H1 (cell line): ENCODE measurements around the gene BRD2. TPM values are rescaled to one million over a fixed set of nuclear protein-coding genes. Genes with fewer than 3 reads are reported as not detected.

ENCODE experiments used
- CTCF ChIA-PET: fragments of 300-600 bp; sonication (Branson Sonifier 250); formaldehyde crosslinking; loops from one replicate; lab custom pipeline; 2021; ENCODE audit not compliant: partially characterized antibody; lab: Charles Lee
- POLR2A ChIA-PET: fragments of 300-600 bp; sonication (Branson Sonifier 250); formaldehyde crosslinking; loops from one replicate; lab custom pipeline; 2021; ENCODE audit warnings: inconsistent platforms; ENCODE audit not compliant: partially characterized antibody; lab: Charles Lee
- DNase-seq, 2 experiments: peaks; one replicate each; pipeline versions ENCODE4 v3.0.0 to v3.0.0-alpha.2; 2010 to 2022; ENCODE audit warnings: low spot score in 2 of 2, low read depth in 1 of 2, mixed read lengths in 1 of 2
- FAIRE-seq: peaks from 2 replicates; lab custom pipeline; 2011; peaks lifted over from hg19 to GRCh38; lab: Jason Lieb, UNC
- H2AFZ ChIP-seq: 2 replicates; pipeline ENCODE4 v1.8.1; 2012; ENCODE audit warnings: low read length, inconsistent platforms
- H2AK5ac ChIP-seq: 2 replicates; pipeline ENCODE4 v1.6.1; 2013; ENCODE audit warnings: low read depth, low read length
- H2BK120ac ChIP-seq: replicated peaks from 2 replicates; pipeline ENCODE3; 2013; ENCODE audit warnings: low read depth, low read length, inconsistent platforms
- H2BK12ac ChIP-seq: 2 replicates; pipeline ENCODE4 v1.6.1; 2013; ENCODE audit warnings: low read depth, low read length
- H2BK15ac ChIP-seq: 2 replicates; pipeline ENCODE4 v1.6.1; 2013; ENCODE audit warnings: low read length
- H2BK20ac ChIP-seq: 2 replicates; pipeline ENCODE4 v1.6.1; 2013; ENCODE audit warnings: low read length
- H2BK5ac ChIP-seq: 2 replicates; pipeline ENCODE4 v1.6.1; 2013; ENCODE audit warnings: low read depth, low read length
- H3K14ac ChIP-seq: 2 replicates; pipeline ENCODE4 v1.6.1; 2013; ENCODE audit warnings: inconsistent platforms; ENCODE audit not compliant: insufficient read length
- H3K18ac ChIP-seq: 2 replicates; pipeline ENCODE4 v1.6.1; 2013; ENCODE audit warnings: low read length; ENCODE audit errors: extremely low read depth
- H3K23ac ChIP-seq: 2 replicates; pipeline ENCODE4 v1.6.1; 2013; ENCODE audit warnings: inconsistent platforms; ENCODE audit not compliant: insufficient read length
- H3K23me2 ChIP-seq: 2 replicates; pipeline ENCODE4 v1.6.1; 2013; ENCODE audit warnings: low read depth, low read length
- H3K27ac ChIP-seq: 2 replicates; pipeline ENCODE4 v1.6.1; 2011; ENCODE audit warnings: low read depth, low read length, inconsistent platforms
- H3K27me3 ChIP-seq, 4 experiments: replicated peaks in 1 of 4; 1 replicate in 1 of 4; 2 replicates in 3 of 4; pipeline versions ENCODE4 v1.6.1 to v1.8.1; 2011 to 2013; ENCODE audit warnings: low read length in 3 of 4, mild to moderate bottlenecking in 3 of 4, inconsistent platforms in 2 of 4, mixed read lengths in 2 of 4, moderate library complexity in 1 of 4; ENCODE audit not compliant: control insufficient read depth in 3 of 4, insufficient read depth in 3 of 4; ENCODE audit errors: extremely low read depth in 1 of 4
- H3K36me3 ChIP-seq, 4 experiments: 2 replicates each; pipeline versions ENCODE4 v1.6.1 to v1.8.1; 2011 to 2013; ENCODE audit warnings: mild to moderate bottlenecking in 4 of 4, low read length in 3 of 4, moderate library complexity in 2 of 4, control low read depth in 1 of 4, inconsistent platforms in 1 of 4; ENCODE audit not compliant: insufficient read depth in 4 of 4, control insufficient read depth in 2 of 4
- H3K4ac ChIP-seq: replicated peaks from 2 replicates; pipeline ENCODE3; 2013; ENCODE audit warnings: low read length, low read depth, mixed read lengths, inconsistent platforms; ENCODE audit not compliant: insufficient read length
- H3K4me1 ChIP-seq, 4 experiments: replicated peaks in 1 of 4; 1 replicate in 1 of 4; 2 replicates in 3 of 4; pipeline versions ENCODE4 v1.6.1 to v1.8.1; 2011 to 2013; ENCODE audit warnings: low read length in 3 of 4, inconsistent platforms in 2 of 4, mixed read lengths in 1 of 4; ENCODE audit not compliant: insufficient read depth in 4 of 4, control insufficient read depth in 3 of 4
- H3K4me2 ChIP-seq, 2 experiments: 2 replicates each; pipeline versions ENCODE4 v1.6.1 to v1.8.1; 2011 to 2013; ENCODE audit warnings: low read depth in 2 of 2, low read length in 2 of 2, control low read depth in 1 of 2, inconsistent platforms in 1 of 2, mild to moderate bottlenecking in 1 of 2; ENCODE audit not compliant: insufficient read depth in 1 of 2
- H3K4me3 ChIP-seq, 4 experiments: fragments of 200-600, 300-600 bp in 1 of 4; sonication (generic), shearing (Covaris generic), sonication (Bioruptor Twin) in 1 of 4; 2 replicates each; pipeline versions ENCODE4 v1.5.1 to v1.8.1; 2011 to 2016; ENCODE audit warnings: low read length in 4 of 4, low read depth in 3 of 4, control low read depth in 2 of 4, inconsistent platforms in 2 of 4, mild to moderate bottlenecking in 2 of 4, mixed read lengths in 1 of 4, moderate library complexity in 1 of 4; ENCODE audit not compliant: insufficient read depth in 2 of 4; ENCODE audit errors: extremely low read depth in 1 of 4
- H3K56ac ChIP-seq: replicated peaks from 2 replicates; pipeline ENCODE3; 2013; ENCODE audit warnings: low read depth, mild to moderate bottlenecking, mixed read lengths, low read length, inconsistent platforms; ENCODE audit not compliant: insufficient read length
- H3K79me1 ChIP-seq: 2 replicates; pipeline ENCODE4 v1.6.1; 2013; ENCODE audit warnings: low read depth, low read length, control low read depth
- H3K79me2 ChIP-seq, 2 experiments: 2 replicates each; pipeline versions ENCODE4 v1.6.1 to v1.8.1; 2012 to 2013; ENCODE audit warnings: low read length in 2 of 2, mild to moderate bottlenecking in 2 of 2, inconsistent platforms in 1 of 2; ENCODE audit not compliant: insufficient read depth in 2 of 2, control insufficient read depth in 1 of 2
- H3K9ac ChIP-seq, 4 experiments: replicated peaks in 1 of 4; 1 replicate in 1 of 4; 2 replicates in 3 of 4; pipeline versions ENCODE4 v1.6.1 to v1.8.1; 2011 to 2013; ENCODE audit warnings: low read depth in 3 of 4, low read length in 3 of 4, control low read depth in 2 of 4, mild to moderate bottlenecking in 2 of 4, moderate library complexity in 2 of 4, inconsistent platforms in 1 of 4; ENCODE audit errors: extremely low read depth in 1 of 4
- H3K9me3 ChIP-seq, 2 experiments: 2 replicates each; pipeline versions ENCODE4 v1.6.1 to v1.8.1; 2012 to 2013; ENCODE audit warnings: mild to moderate bottlenecking in 2 of 2, moderate library complexity in 2 of 2, control low read depth in 1 of 2, inconsistent platforms in 1 of 2, low read depth in 1 of 2, low read length in 1 of 2, mixed read lengths in 1 of 2; ENCODE audit not compliant: insufficient read depth in 2 of 2
- H4K20me1 ChIP-seq, 2 experiments: replicated peaks in 1 of 2; 2 replicates each; pipeline versions ENCODE3 to v1.8.1; 2011 to 2013; ENCODE audit warnings: inconsistent platforms in 2 of 2, low read length in 2 of 2, mild to moderate bottlenecking in 1 of 2; ENCODE audit not compliant: insufficient read depth in 2 of 2, control insufficient read depth in 1 of 2
- H4K5ac ChIP-seq: 2 replicates; pipeline ENCODE4 v1.6.1; 2013; ENCODE audit warnings: low read length, low read depth, mixed read lengths, inconsistent platforms; ENCODE audit not compliant: insufficient read length
- H4K8ac ChIP-seq: 2 replicates; pipeline ENCODE4 v1.8.0; 2013; ENCODE audit warnings: mild to moderate bottlenecking, moderate library complexity, low read length, inconsistent platforms; ENCODE audit not compliant: insufficient read depth; ENCODE audit errors: extremely low read depth
- H4K91ac ChIP-seq: replicated peaks from 2 replicates; pipeline ENCODE3; 2013; ENCODE audit warnings: low read length, mixed read lengths, inconsistent platforms; ENCODE audit not compliant: insufficient read length
- ATF3 ChIP-seq: IDR thresholded peaks from 2 replicates; pipeline ENCODE4 v1.6.1; 2011; ENCODE audit warnings: low read depth, mild to moderate bottlenecking, low read length; ENCODE audit not compliant: insufficient read depth
- CBX8 ChIP-seq: fragments of 300-800, 300-1000 bp; sonication (generic); IDR thresholded peaks from 2 replicates; pipeline ENCODE4 v1.7.1; 2016; ENCODE audit warnings: low read depth, low read length, borderline replicate concordance
- CTBP2 ChIP-seq: IDR thresholded peaks from 2 replicates; pipeline ENCODE4 v1.7.0; 2011; ENCODE audit warnings: borderline replicate concordance, mild to moderate bottlenecking, moderate library complexity, mixed read lengths, low read length; ENCODE audit not compliant: insufficient read depth, insufficient read length
- EGR1 ChIP-seq: IDR thresholded peaks from 2 replicates; pipeline ENCODE4 v1.6.1; 2011; ENCODE audit warnings: low read depth, low read length, borderline replicate concordance
- JUND ChIP-seq: IDR thresholded peaks from 2 replicates; pipeline ENCODE4 v1.6.1; 2011; ENCODE audit warnings: mild to moderate bottlenecking, improper control_type of control experiment, low read length
- NRF1 ChIP-seq: IDR thresholded peaks from 2 replicates; pipeline ENCODE4 v1.6.1; 2011; ENCODE audit warnings: mild to moderate bottlenecking, low read depth, low read length, improper control_type of control experiment
- PHF8 ChIP-seq: fragments of 200-600 bp; sonication (generic); conservative IDR thresholded peaks from 2 replicates; pipeline ENCODE4 v1.7.1; 2012; ENCODE audit warnings: low read depth, mild to moderate bottlenecking, inconsistent platforms, low read length, moderate library complexity
- RAD21 ChIP-seq, 2 experiments: IDR thresholded peaks in 1 of 2; conservative IDR thresholded peaks in 1 of 2; 2 replicates each; pipeline ENCODE4 v1.6.1; 2011; ENCODE audit warnings: low read depth in 2 of 2, low read length in 2 of 2, improper control_type of control experiment in 1 of 2, inconsistent platforms in 1 of 2, mild to moderate bottlenecking in 1 of 2, moderate library complexity in 1 of 2
- RNF2 ChIP-seq: fragments of 200-900, 300-1000 bp; sonication (generic); IDR thresholded peaks from 2 replicates; pipeline ENCODE4 v1.7.1; 2016; ENCODE audit warnings: borderline replicate concordance, low read depth, mild to moderate bottlenecking, antibody characterized with exemption, low read length; ENCODE audit not compliant: poor library complexity, severe bottlenecking; ENCODE audit errors: missing control alignments
- SP1 ChIP-seq: IDR thresholded peaks from 2 replicates; pipeline ENCODE4 v1.6.1; 2011; ENCODE audit warnings: low read depth, low read length
- TAF1 ChIP-seq: IDR thresholded peaks from 2 replicates; pipeline ENCODE4 v1.6.1; 2011; ENCODE audit warnings: mild to moderate bottlenecking, low read depth, low read length
- TAF7 ChIP-seq: optimal IDR thresholded peaks from 2 replicates; pipeline ENCODE3; 2011; ENCODE audit warnings: low read depth, mild to moderate bottlenecking, inconsistent platforms, low read length, moderate library complexity, borderline replicate concordance
- TEAD4 ChIP-seq: IDR thresholded peaks from 2 replicates; pipeline ENCODE4 v1.6.1; 2012; ENCODE audit warnings: low read depth, low read length, inconsistent platforms, mixed read lengths
- YY1 ChIP-seq: IDR thresholded peaks from 2 replicates; pipeline ENCODE4 v1.6.1; 2011; ENCODE audit warnings: low read depth, mild to moderate bottlenecking, low read length
- polyA plus RNA-seq, 7 experiments: library from polyadenylated mRNA; depleted of rRNA in 3 of 7; stranded (reverse) in 5 of 7; unstranded in 2 of 7; fragments of >200 nt in 5 of 7; fragments of 200-250 nt in 2 of 7; gene quantifications; 1 replicate in 5 of 7; 2 replicates in 1 of 7; 4 replicates in 1 of 7; pipeline versions ENCODE4 v1.2.1 to v1.2.3, GENCODE V29; 2011 to 2013; ENCODE audit warnings: missing spikeins in 2 of 7, mixed read lengths in 2 of 7
- total RNA-seq: library from RNA; stranded (reverse); fragmentation: NEBNext Ultra II Directional; extraction: Animal tissue kit (Norgen Biotek cat#: 25700); gene quantifications from 2 replicates; pipeline ENCODE4 v1.2.1, GENCODE V29; 2021

BRD2 gene
- total and polyA plus RNA-seq, 2 of the 8 experiments (the other 6 are each of a cell fraction or from before 2014, with no cell fraction given): 132 to 185 TPM

- H4K8ac ChIP-seq: no peak overlapping the region
- no peak overlapping the region for H3K9ac ChIP-seq
- peaks cover 0 to 6% (median 3%) of the 10 kb centered on the region in 4 experiments; a peak in 5 of 7 replicates for H3K4me1 ChIP-seq
- H3K23me2 ChIP-seq: no peaks in the 10 kb centered on the region
- no peaks in the 10 kb centered on the region for H3K36me3 ChIP-seq
- H3K23ac ChIP-seq: no peak overlapping the region
- no peak overlapping the region for H2BK20ac ChIP-seq
- POLR2A ChIA-PET: no interaction called here
- H4K91ac ChIP-seq: no peak overlapping the region
- no peak for FAIRE-seq
- no peak overlapping the region for H3K14ac ChIP-seq
- H4K20me1 ChIP-seq: no peaks in the 10 kb centered on the region
- no peak overlapping the region for H2BK5ac ChIP-seq
- no peak overlapping the region for H3K18ac ChIP-seq
- H2AK5ac ChIP-seq: no peak overlapping the region
- H3K79me2 ChIP-seq: no peaks in the 10 kb centered on the region
- no peaks in the 10 kb centered on the region for H3K27me3 ChIP-seq
- H2BK12ac ChIP-seq: no peak overlapping the region
- no peak overlapping the region for H3K4ac ChIP-seq
- CTCF ChIA-PET: no interaction called here
- no peak overlapping the region for H3K4me3 ChIP-seq
- H2BK15ac ChIP-seq: no peak overlapping the region
- no peak overlapping the region for H4K5ac ChIP-seq
- no peak overlapping the region for H3K27ac ChIP-seq
- H3K79me1 ChIP-seq: no peaks in the 10 kb centered on the region
- no peak overlapping the region for H2AFZ ChIP-seq
- H3K9me3 ChIP-seq: no peaks in the 10 kb centered on the region
- H3K4me2 ChIP-seq: no peak overlapping the region
- no peak for DNase-seq
- no peak overlapping the region for H2BK120ac ChIP-seq
- H3K56ac ChIP-seq: no peak overlapping the region
- no peak for TF ChIP-seq NRF1
- no peak for TF ChIP-seq CBX8
- TF ChIP-seq CTBP2: no peak
- no peak for TF ChIP-seq PHF8
- no peak for TF ChIP-seq TAF7
- no peak for TF ChIP-seq SP1
- no peak for TF ChIP-seq TEAD4
- TF ChIP-seq EGR1: no peak
- TF ChIP-seq RAD21 (IDR thresholded peaks at IDR 0.05 in 1 of 2, conservative IDR thresholded peaks at IDR 0.05 in 1 of 2; ENCODE audit: low read depth in 2 of 2, low read length in 2 of 2): no peak
- no peak for TF ChIP-seq ATF3
- TF ChIP-seq YY1: no peak
- TF ChIP-seq RNF2: no peak
- no peak for TF ChIP-seq TAF1
- TF ChIP-seq JUND: no peak
Observed at GRCh38 chr6:32945953-32946352, 22.4 kb upstream of the BRD2 start.
